Panc1 (cell line): ENCODE measurements around the gene CKS1B. TPM values are rescaled to one million over a fixed set of nuclear protein-coding genes. Genes with fewer than 3 reads are reported as not detected.

Source experiments
- ATAC-seq: fragments of 200-7000 bp; cut with Tn5 transposase; 2 replicates; pipeline ENCODE4 v1.9.1; 2020; ENCODE audit warnings: mild to moderate bottlenecking, moderate library complexity
- BruUV-seq: library from RNA; stranded (reverse); fragments of 400-500 nt; replicated peaks from 2 replicates; lab custom pipeline; 2021; lab: Mats Ljungman, UMichigan
- CTCF ChIA-PET: fragments of 300-600 bp; sonication (Branson Sonifier 250); formaldehyde crosslinking; loops from one replicate; lab custom pipeline; 2022; ENCODE audit warnings: antibody characterized with exemption; lab: Charles Lee
- POLR2A ChIA-PET: fragments of 300-600 bp; sonication (Branson Sonifier 250); formaldehyde crosslinking; loops from one replicate; lab custom pipeline; 2022; ENCODE audit warnings: antibody characterized with exemption; lab: Charles Lee
- DNase-seq: peaks from one replicate; pipeline ENCODE4 v3.0.0-alpha.2; 2010; ENCODE audit warnings: low read depth, low spot score
- H3K27ac ChIP-seq: 2 replicates; pipeline ENCODE4 v1.5.1; 2011; ENCODE audit warnings: mild to moderate bottlenecking, low read length, inconsistent platforms
- H3K27me3 ChIP-seq: fragments of 200-500 bp; sonication (Bioruptor generic); 2 replicates; pipeline ENCODE4 v1.6.0; 2014; ENCODE audit warnings: low read length, inconsistent platforms; ENCODE audit not compliant: control insufficient read depth, insufficient read depth
- H3K36me3 ChIP-seq: fragments of 200-500 bp; sonication (Bioruptor generic); 2 replicates; pipeline ENCODE4 v1.5.1; 2014; ENCODE audit warnings: inconsistent platforms, mild to moderate bottlenecking, low read length, moderate library complexity; ENCODE audit not compliant: control insufficient read depth, insufficient read depth
- H3K4me1 ChIP-seq: 2 replicates; pipeline ENCODE4 v1.5.1; 2011; ENCODE audit warnings: inconsistent platforms, mild to moderate bottlenecking, low read length, moderate library complexity; ENCODE audit not compliant: control insufficient read depth, insufficient read depth
- H3K4me3 ChIP-seq, 2 experiments: 2 replicates each; pipeline ENCODE4 v1.5.1; 2011 to 2012; ENCODE audit warnings: low read depth in 2 of 2, low read length in 2 of 2, mild to moderate bottlenecking in 2 of 2, inconsistent platforms in 1 of 2, moderate library complexity in 1 of 2
- H3K9me3 ChIP-seq: fragments of 200-500 bp; sonication (Bioruptor generic); 2 replicates; pipeline ENCODE4 v1.5.1; 2014; ENCODE audit warnings: low read depth, mild to moderate bottlenecking, inconsistent platforms, low read length, moderate library complexity; ENCODE audit not compliant: control insufficient read depth, insufficient read depth
- POLR2AphosphoS5 ChIP-seq: IDR thresholded peaks from 2 replicates; pipeline ENCODE4 v1.6.1; 2012; ENCODE audit warnings: mild to moderate bottlenecking, low read depth, low read length, moderate library complexity
- SIN3A ChIP-seq: IDR thresholded peaks from 2 replicates; pipeline ENCODE4 v1.6.1; 2012; ENCODE audit warnings: low read depth, mild to moderate bottlenecking, low read length, moderate library complexity, borderline replicate concordance; ENCODE audit not compliant: insufficient read depth
- TCF7L2 ChIP-seq: IDR thresholded peaks from 2 replicates; pipeline ENCODE4 v1.6.1; 2011; ENCODE audit warnings: mild to moderate bottlenecking, low read depth, low read length, inconsistent platforms
- in situ Hi-C: cut with HindIII; loops from 2 replicates; pipeline ENCODE4 v1.10.0; 2016; ENCODE audit warnings: low sequenced_read_pairs, low pct_unique_long_range_greater_than_20kb
- intact Hi-C: fragments of 100-400 bp; cut with micrococcal nuclease; formaldehyde crosslinking; loops from one replicate; pipeline ENCODE4 v1.10.0; 2022; ENCODE audit not compliant: unreplicated experiment
- total RNA-seq: library from RNA; stranded (reverse); gene quantifications from one replicate; pipeline ENCODE4 v1.2.1, GENCODE V29; 2021; ENCODE audit not compliant: unreplicated experiment
- TF ChIP-seq, protein P1 (sequence below): fragments of 450-650 bp; IDR thresholded peaks from 2 replicates; pipeline ENCODE4 v1.5.1; 2017; ENCODE audit warnings: mild to moderate bottlenecking
- TF ChIP-seq, protein P2 (sequence below), 2 experiments: IDR thresholded peaks; 2 replicates each; pipeline ENCODE4 v1.6.1; 2011 to 2012; ENCODE audit warnings: low read depth in 2 of 2, control low read depth in 1 of 2, low read length in 1 of 2, mild to moderate bottlenecking in 1 of 2, moderate library complexity in 1 of 2; ENCODE audit not compliant: insufficient read depth in 1 of 2

The CKS1B gene
- total RNA-seq, 1 experiment from 2014 or later = 212 TPM

- no peaks in the 10 kb centered on the region for H3K27me3 ChIP-seq
- ChIA-PET POLR2A (interaction anchor here (1.2 kb wide), 1 partner anchor 20 kb away, joined by 3 read pairs; no protein-coding TSS in a partner anchor), CTCF (interaction anchor here (0.6 to 0.8 kb wide), 2 partner anchors 23 to 90 kb away, joined by 3 read pairs; no protein-coding TSS in a partner anchor)
- DNase-seq (no peak), ATAC-seq (no peak)
- no TSS peak for BruUV-seq
- H3K4me3 ChIP-seq = no peak overlapping the region
- intact Hi-C loops (no loop called here), in situ Hi-C loops (no loop called here)
- TF ChIP-seq, protein P1, sequence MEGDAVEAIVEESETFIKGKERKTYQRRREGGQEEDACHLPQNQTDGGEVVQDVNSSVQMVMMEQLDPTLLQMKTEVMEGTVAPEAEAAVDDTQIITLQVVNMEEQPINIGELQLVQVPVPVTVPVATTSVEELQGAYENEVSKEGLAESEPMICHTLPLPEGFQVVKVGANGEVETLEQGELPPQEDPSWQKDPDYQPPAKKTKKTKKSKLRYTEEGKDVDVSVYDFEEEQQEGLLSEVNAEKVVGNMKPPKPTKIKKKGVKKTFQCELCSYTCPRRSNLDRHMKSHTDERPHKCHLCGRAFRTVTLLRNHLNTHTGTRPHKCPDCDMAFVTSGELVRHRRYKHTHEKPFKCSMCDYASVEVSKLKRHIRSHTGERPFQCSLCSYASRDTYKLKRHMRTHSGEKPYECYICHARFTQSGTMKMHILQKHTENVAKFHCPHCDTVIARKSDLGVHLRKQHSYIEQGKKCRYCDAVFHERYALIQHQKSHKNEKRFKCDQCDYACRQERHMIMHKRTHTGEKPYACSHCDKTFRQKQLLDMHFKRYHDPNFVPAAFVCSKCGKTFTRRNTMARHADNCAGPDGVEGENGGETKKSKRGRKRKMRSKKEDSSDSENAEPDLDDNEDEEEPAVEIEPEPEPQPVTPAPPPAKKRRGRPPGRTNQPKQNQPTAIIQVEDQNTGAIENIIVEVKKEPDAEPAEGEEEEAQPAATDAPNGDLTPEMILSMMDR = no peak
- TF ChIP-seq SIN3A (no peak), POLR2AphosphoS5 (no peak), TCF7L2 (no peak)
- TF ChIP-seq, protein P2, sequence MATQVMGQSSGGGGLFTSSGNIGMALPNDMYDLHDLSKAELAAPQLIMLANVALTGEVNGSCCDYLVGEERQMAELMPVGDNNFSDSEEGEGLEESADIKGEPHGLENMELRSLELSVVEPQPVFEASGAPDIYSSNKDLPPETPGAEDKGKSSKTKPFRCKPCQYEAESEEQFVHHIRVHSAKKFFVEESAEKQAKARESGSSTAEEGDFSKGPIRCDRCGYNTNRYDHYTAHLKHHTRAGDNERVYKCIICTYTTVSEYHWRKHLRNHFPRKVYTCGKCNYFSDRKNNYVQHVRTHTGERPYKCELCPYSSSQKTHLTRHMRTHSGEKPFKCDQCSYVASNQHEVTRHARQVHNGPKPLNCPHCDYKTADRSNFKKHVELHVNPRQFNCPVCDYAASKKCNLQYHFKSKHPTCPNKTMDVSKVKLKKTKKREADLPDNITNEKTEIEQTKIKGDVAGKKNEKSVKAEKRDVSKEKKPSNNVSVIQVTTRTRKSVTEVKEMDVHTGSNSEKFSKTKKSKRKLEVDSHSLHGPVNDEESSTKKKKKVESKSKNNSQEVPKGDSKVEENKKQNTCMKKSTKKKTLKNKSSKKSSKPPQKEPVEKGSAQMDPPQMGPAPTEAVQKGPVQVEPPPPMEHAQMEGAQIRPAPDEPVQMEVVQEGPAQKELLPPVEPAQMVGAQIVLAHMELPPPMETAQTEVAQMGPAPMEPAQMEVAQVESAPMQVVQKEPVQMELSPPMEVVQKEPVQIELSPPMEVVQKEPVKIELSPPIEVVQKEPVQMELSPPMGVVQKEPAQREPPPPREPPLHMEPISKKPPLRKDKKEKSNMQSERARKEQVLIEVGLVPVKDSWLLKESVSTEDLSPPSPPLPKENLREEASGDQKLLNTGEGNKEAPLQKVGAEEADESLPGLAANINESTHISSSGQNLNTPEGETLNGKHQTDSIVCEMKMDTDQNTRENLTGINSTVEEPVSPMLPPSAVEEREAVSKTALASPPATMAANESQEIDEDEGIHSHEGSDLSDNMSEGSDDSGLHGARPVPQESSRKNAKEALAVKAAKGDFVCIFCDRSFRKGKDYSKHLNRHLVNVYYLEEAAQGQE (IDR thresholded peaks at IDR 0.05; ENCODE audit: insufficient read depth in 1 of 2, low read depth in 2 of 2, low read length in 1 of 2) = no peak
- peaks cover 8% of the 10 kb centered on the region for H3K4me1 ChIP-seq
- peak overlapping the region; percentile 48; the same call in 1 of the 2 replicates for H3K27ac ChIP-seq
- peaks cover 4% of the 10 kb centered on the region; the same call in 1 of the 2 replicates for H3K36me3 ChIP-seq
- H3K9me3 ChIP-seq = no peaks in the 10 kb centered on the region
Measured at GRCh38 chr1:154994269-154994587, 19.7 kb downstream of the CKS1B start.

GRCh38 chr1:154994591-154994990 lies 20.1 kb downstream of the CKS1B start:
- CTCF ChIA-PET = interaction anchor here (0.6 to 0.9 kb wide), 3 partner anchors 23 to 90 kb away, joined by 3 to 7 read pairs (median 3); no protein-coding TSS in a partner anchor

More at GRCh38 chr1:154994591-154994990, 20.1 kb downstream of the CKS1B start:
- Histone ChIP-seq H3K9me3 (no peaks in the 10 kb centered on the region), H3K4me1 (peaks cover 9% of the 10 kb centered on the region), H3K27me3 (no peaks in the 10 kb centered on the region), H3K27ac (peak overlapping the region; percentile 48; the same call in 1 of the 2 replicates), H3K4me3 (no peak overlapping the region), H3K36me3 (peaks cover 3% of the 10 kb centered on the region; the same call in 1 of the 2 replicates)
- ATAC-seq (no peak), DNase-seq (no peak)
- no peak for TF ChIP-seq SIN3A
- TF ChIP-seq, protein P1 = no peak
- no peak for TF ChIP-seq TCF7L2
- intact Hi-C loops = no loop called here
- POLR2A ChIA-PET = interaction anchor here (0.9 to 1.2 kb wide), 2 partner anchors 21 to 24 kb away, joined by 3 to 15 read pairs; partner anchors contain the start of gene SHC1
- no TSS peak for BruUV-seq
- in situ Hi-C loops = no loop called here
